Measurements from ENCODE around the gene HOXD3. TPM values are rescaled to one million over a fixed set of nuclear protein-coding genes. Genes with fewer than 3 reads are reported as not detected.

HOXD3 gene
- total RNA-seq, 1 donor = 1.1 TPM

DNA sequence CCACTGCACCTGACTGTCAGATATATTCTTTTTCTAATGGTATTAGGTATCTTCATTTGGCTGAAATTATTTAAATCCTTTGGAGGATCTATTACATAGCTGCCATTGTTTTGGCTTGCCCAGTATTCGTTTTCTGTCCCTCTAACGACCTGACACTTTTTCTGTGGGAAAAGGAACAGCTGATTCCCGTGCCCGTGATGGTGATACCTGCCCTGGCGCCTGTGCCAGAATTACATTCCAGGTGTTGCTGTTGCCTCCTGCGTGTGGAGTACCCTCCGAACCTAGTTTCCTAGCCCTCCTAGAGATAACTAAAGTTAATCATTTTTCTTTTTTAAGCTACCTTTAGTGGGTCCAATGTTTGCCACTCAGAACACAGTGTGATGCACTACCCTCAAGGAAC lies 45.4 kb downstream of the HOXD3 start:
- H3K4me1 ChIP-seq (ENCODE audit: insufficient read depth, low read length) = no peaks in the 10 kb centered on the region
- no peak overlapping the region for H3K4me3 ChIP-seq (ENCODE audit: insufficient read depth, low read length)
- H3K9me3 ChIP-seq (ENCODE audit: low read depth, low read length) = no peaks in the 10 kb centered on the region
- DNase-seq (ENCODE audit: insufficient read length, low spot score, missing footprints) = no peak
- no peak overlapping the region for H2AFZ ChIP-seq (ENCODE audit: low read length)
- H3K27me3 ChIP-seq (ENCODE audit: insufficient read depth, low read length) = peaks cover 7% of the 10 kb centered on the region
- H3K27ac ChIP-seq (ENCODE audit: low read depth, low read length) = no peak overlapping the region
- no peaks in the 10 kb centered on the region for H4K20me1 ChIP-seq (ENCODE audit: insufficient read depth, low read length)
- TF ChIP-seq, protein P1, sequence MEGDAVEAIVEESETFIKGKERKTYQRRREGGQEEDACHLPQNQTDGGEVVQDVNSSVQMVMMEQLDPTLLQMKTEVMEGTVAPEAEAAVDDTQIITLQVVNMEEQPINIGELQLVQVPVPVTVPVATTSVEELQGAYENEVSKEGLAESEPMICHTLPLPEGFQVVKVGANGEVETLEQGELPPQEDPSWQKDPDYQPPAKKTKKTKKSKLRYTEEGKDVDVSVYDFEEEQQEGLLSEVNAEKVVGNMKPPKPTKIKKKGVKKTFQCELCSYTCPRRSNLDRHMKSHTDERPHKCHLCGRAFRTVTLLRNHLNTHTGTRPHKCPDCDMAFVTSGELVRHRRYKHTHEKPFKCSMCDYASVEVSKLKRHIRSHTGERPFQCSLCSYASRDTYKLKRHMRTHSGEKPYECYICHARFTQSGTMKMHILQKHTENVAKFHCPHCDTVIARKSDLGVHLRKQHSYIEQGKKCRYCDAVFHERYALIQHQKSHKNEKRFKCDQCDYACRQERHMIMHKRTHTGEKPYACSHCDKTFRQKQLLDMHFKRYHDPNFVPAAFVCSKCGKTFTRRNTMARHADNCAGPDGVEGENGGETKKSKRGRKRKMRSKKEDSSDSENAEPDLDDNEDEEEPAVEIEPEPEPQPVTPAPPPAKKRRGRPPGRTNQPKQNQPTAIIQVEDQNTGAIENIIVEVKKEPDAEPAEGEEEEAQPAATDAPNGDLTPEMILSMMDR (IDR thresholded peaks at IDR 0.05; ENCODE audit: extremely low read depth, low read depth, low read length) = no peak
- no peaks in the 10 kb centered on the region for H3K79me2 ChIP-seq (ENCODE audit: insufficient read depth, low read length)
- no peak overlapping the region for H3K4me2 ChIP-seq (ENCODE audit: insufficient read depth, low read length)
- H3K36me3 ChIP-seq (ENCODE audit: insufficient read depth, low read length) = no peaks in the 10 kb centered on the region

GRCh38 chr2:176205126-176205525 lies 48.0 kb downstream of the HOXD3 start:
- peaks cover 6% of the 10 kb centered on the region for H3K27me3 ChIP-seq (ENCODE audit: insufficient read depth, low read length)
- TF ChIP-seq, protein P1 (IDR thresholded peaks at IDR 0.05; ENCODE audit: extremely low read depth, low read depth, low read length) = no peak
- no peak overlapping the region for H3K27ac ChIP-seq (ENCODE audit: low read depth, low read length)
- no peak overlapping the region for H2AFZ ChIP-seq (ENCODE audit: low read length)
- H3K4me2 ChIP-seq (ENCODE audit: insufficient read depth, low read length) = no peak overlapping the region
- no peak overlapping the region for H3K4me3 ChIP-seq (ENCODE audit: insufficient read depth, low read length)
- H4K20me1 ChIP-seq (ENCODE audit: insufficient read depth, low read length) = no peaks in the 10 kb centered on the region
- no peaks in the 10 kb centered on the region for H3K4me1 ChIP-seq (ENCODE audit: insufficient read depth, low read length)
- H3K79me2 ChIP-seq (ENCODE audit: insufficient read depth, low read length) = no peaks in the 10 kb centered on the region
- no peak for DNase-seq (ENCODE audit: insufficient read length, low spot score, missing footprints)
- no peaks in the 10 kb centered on the region for H3K9me3 ChIP-seq (ENCODE audit: low read depth, low read length)
- H3K36me3 ChIP-seq (ENCODE audit: insufficient read depth, low read length) = no peaks in the 10 kb centered on the region

DNA sequence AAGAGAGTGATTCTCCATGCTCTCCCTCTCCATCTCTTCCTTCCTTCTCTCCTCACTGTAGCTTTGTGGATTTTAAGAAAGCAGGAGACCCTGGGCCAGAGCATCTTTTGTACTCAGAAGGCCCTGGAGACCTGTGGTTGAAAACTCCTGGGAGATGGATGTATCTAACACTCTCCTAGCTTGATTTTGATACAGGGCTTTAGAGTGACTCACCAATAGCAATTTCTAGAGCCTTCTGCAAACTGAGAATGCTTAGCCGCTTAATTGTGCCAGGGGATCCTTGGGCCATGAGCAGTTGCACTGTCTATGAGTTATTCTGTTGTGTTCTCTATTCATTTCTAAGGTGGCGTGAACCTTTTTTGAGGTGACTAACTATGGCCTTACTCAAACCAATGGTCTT lies 49.0 kb downstream of the HOXD3 start:
- Histone ChIP-seq H3K79me2 (ENCODE audit: insufficient read depth, low read length) (no peaks in the 10 kb centered on the region), H3K4me3 (ENCODE audit: insufficient read depth, low read length) (no peak overlapping the region)
- TF ChIP-seq, protein P1 (IDR thresholded peaks at IDR 0.05; ENCODE audit: extremely low read depth, low read depth, low read length) = no peak

DNA sequence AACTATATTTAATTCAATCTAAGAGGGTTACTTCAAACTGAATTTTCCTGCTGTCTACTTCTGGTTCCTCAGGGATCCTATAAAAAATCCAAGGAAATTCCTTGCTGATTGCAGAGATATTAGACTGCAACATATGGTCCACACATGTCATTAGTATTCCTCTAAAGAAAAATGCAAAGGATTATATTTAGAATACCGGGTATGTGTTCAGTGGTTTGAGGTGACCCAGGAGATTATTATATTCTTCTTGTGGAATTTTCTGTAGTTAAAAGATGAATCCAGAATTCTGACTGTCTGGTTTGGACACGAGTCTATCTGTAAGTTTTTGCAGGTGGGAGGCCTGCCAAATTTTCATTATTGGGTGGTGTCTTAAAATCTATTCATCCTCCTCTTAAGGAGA lies 49.6 kb downstream of the HOXD3 start:
- no peaks in the 10 kb centered on the region for H3K36me3 ChIP-seq (ENCODE audit: insufficient read depth, low read length)
- H4K20me1 ChIP-seq (ENCODE audit: insufficient read depth, low read length) = no peaks in the 10 kb centered on the region
- TF ChIP-seq, protein P1 (IDR thresholded peaks at IDR 0.05; ENCODE audit: extremely low read depth, low read depth, low read length) = no peak
- peaks cover 6% of the 10 kb centered on the region for H3K27me3 ChIP-seq (ENCODE audit: insufficient read depth, low read length)
- no peak overlapping the region for H3K4me2 ChIP-seq (ENCODE audit: insufficient read depth, low read length)
- no peaks in the 10 kb centered on the region for H3K79me2 ChIP-seq (ENCODE audit: insufficient read depth, low read length)
- H3K4me1 ChIP-seq (ENCODE audit: insufficient read depth, low read length) = no peaks in the 10 kb centered on the region
- no peak overlapping the region for H2AFZ ChIP-seq (ENCODE audit: low read length)
- DNase-seq (ENCODE audit: insufficient read length, low spot score, missing footprints) = no peak
- H3K27ac ChIP-seq (ENCODE audit: low read depth, low read length) = no peak overlapping the region
- no peak overlapping the region for H3K4me3 ChIP-seq (ENCODE audit: insufficient read depth, low read length)
- H3K9me3 ChIP-seq (ENCODE audit: low read depth, low read length) = no peaks in the 10 kb centered on the region

More for the DNA sequence above, 49.0 kb downstream of the HOXD3 start:
- Histone ChIP-seq H3K4me2 (ENCODE audit: insufficient read depth, low read length) (no peak overlapping the region), H3K4me1 (ENCODE audit: insufficient read depth, low read length) (no peaks in the 10 kb centered on the region), H3K36me3 (ENCODE audit: insufficient read depth, low read length) (no peaks in the 10 kb centered on the region), H3K9me3 (ENCODE audit: low read depth, low read length) (no peaks in the 10 kb centered on the region), H3K27me3 (ENCODE audit: insufficient read depth, low read length) (peaks cover 6% of the 10 kb centered on the region), H2AFZ (ENCODE audit: low read length) (no peak overlapping the region), H3K27ac (ENCODE audit: low read depth, low read length) (no peak overlapping the region), H4K20me1 (ENCODE audit: insufficient read depth, low read length) (no peaks in the 10 kb centered on the region)
- DNase-seq (ENCODE audit: insufficient read length, low spot score, missing footprints) = no peak

Data from osteoblast (primary cell).